NB4 (cell line): ENCODE measurements around the gene CAPN14.
A peak's percentile ranks its signal among the peaks of the same experiment; 100 is the strongest.

ENCODE experiments used
- DNase-seq: peaks from one replicate; pipeline ENCODE4 v3.0.0; 2010; ENCODE audit warnings: low read depth
- H3K4me3 ChIP-seq: one replicate; pipeline ENCODE4 v1.5.1; 2011; ENCODE audit warnings: mild to moderate bottlenecking, low read depth, low read length, moderate library complexity
- CTCF ChIP-seq: IDR thresholded peaks from one replicate; pipeline ENCODE4 v1.5.1; 2012; ENCODE audit warnings: low read depth, low read length
- MAX ChIP-seq: IDR thresholded peaks from 2 replicates; pipeline ENCODE4 v1.6.1; 2011; ENCODE audit warnings: low read depth, low read length
- MYC ChIP-seq: IDR thresholded peaks from 2 replicates; pipeline ENCODE4 v1.6.1; 2011; ENCODE audit warnings: low read depth, low read length
- POLR2A ChIP-seq: IDR thresholded peaks from 2 replicates; pipeline ENCODE4 v1.6.1; 2011; ENCODE audit warnings: mild to moderate bottlenecking; ENCODE audit not compliant: insufficient read length; ENCODE audit errors: extremely low read depth

CAPN14 gene

GRCh38 chr2:31236433-31237205 is 19.3 kb upstream of the CAPN14 start:
- no peak for DNase-seq

GRCh38 chr2:31235504-31235902 is 18.2 kb upstream of the CAPN14 start:
- TF ChIP-seq POLR2A (no peak), MYC (no peak), MAX (no peak), CTCF (no peak)
- DNase-seq: peak; percentile 21
- no peak overlapping the region for H3K4me3 ChIP-seq

More at GRCh38 chr2:31236433-31237205, 19.3 kb upstream of the CAPN14 start:
- no peak overlapping the region for H3K4me3 ChIP-seq
- TF ChIP-seq MAX (no peak), POLR2A (no peak), MYC (no peak), CTCF (no peak)

GRCh38 chr2:31234683-31235503 is 17.6 kb upstream of the CAPN14 start:
- TF ChIP-seq MYC: no peak
- no peak for TF ChIP-seq MAX
- no peak for TF ChIP-seq CTCF
- TF ChIP-seq POLR2A: no peak
- no peak overlapping the region for H3K4me3 ChIP-seq
- no peak for DNase-seq

GRCh38 chr2:31233741-31234682 is 16.7 kb upstream of the CAPN14 start, which contains the start of gene EHD3:
Gene EHD3 (plus strand): TSS chr2:31234152. CDS start chr2:31234622, 470 bp downstream.
- H3K4me3 ChIP-seq: no peak within 1 kb of the TSS
- TF ChIP-seq MYC (no peak), CTCF (peak; percentile 35), MAX (no peak)
- DNase-seq: peak; percentile 79

GRCh38 chr2:31233231-31233630 is 15.9 kb upstream of the CAPN14 start:
- no peak for TF ChIP-seq CTCF
- TF ChIP-seq MAX: no peak
- no peak for TF ChIP-seq MYC
- no peak for TF ChIP-seq POLR2A
- H3K4me3 ChIP-seq: no peak overlapping the region
- DNase-seq: no peak
